ENCODE data around the gene MYO3B.
"Not testable (repeated sequence)": the region's sequence is repeated elsewhere in the genome, so short reads cannot be mapped to it uniquely, and the experiment has no call there.

MYO3B gene

GRCh38 chr2:170548304-170548703 lies 370.4 kb downstream of the MYO3B start:
- Histone ChIP-seq H3K27me3 (replicated peaks; ENCODE audit: control insufficient read depth, insufficient read depth, low read length) (no peaks in the 10 kb centered on the region), H3K36me3 (ENCODE audit: control insufficient read depth, insufficient read depth, low read length) (no peaks in the 10 kb centered on the region), H3K4me3 (replicated peaks; ENCODE audit: low read depth, low read length) (no peak overlapping the region)
- DNase-seq (ENCODE audit: extremely low read depth, insufficient read length) = no peak
- TF ChIP-seq CTCF (IDR thresholded peaks at IDR 0.05; ENCODE audit: insufficient read depth, low read length, poor library complexity, severe bottlenecking) = no peak

GRCh38 chr2:170550501-170550900 lies 372.6 kb downstream of the MYO3B start:
- no peaks in the 10 kb centered on the region for H3K27me3 ChIP-seq (replicated peaks; ENCODE audit: control insufficient read depth, insufficient read depth, low read length)
- DNase-seq (ENCODE audit: extremely low read depth, insufficient read length) = no peak

GRCh38 chr2:170551899-170552298 lies 374.0 kb downstream of the MYO3B start:
- H3K36me3 ChIP-seq (ENCODE audit: control insufficient read depth, insufficient read depth, low read length); DNase-seq (ENCODE audit: extremely low read depth, insufficient read length); H3K4me3 ChIP-seq (replicated peaks; ENCODE audit: low read depth, low read length); H3K27me3 ChIP-seq (replicated peaks; ENCODE audit: control insufficient read depth, insufficient read depth, low read length): not testable (repeated sequence)

More at GRCh38 chr2:170550501-170550900, 372.6 kb downstream of the MYO3B start:
- Histone ChIP-seq H3K36me3 (ENCODE audit: control insufficient read depth, insufficient read depth, low read length) (no peaks in the 10 kb centered on the region), H3K4me3 (replicated peaks; ENCODE audit: low read depth, low read length) (no peak overlapping the region)
- no peak for TF ChIP-seq CTCF (IDR thresholded peaks at IDR 0.05; ENCODE audit: insufficient read depth, low read length, poor library complexity, severe bottlenecking)

GRCh38 chr2:170553748-170554147 lies 375.8 kb downstream of the MYO3B start:
- no peak for DNase-seq (ENCODE audit: extremely low read depth, insufficient read length)
- Histone ChIP-seq H3K4me3 (replicated peaks; ENCODE audit: low read depth, low read length) (no peak overlapping the region), H3K27me3 (replicated peaks; ENCODE audit: control insufficient read depth, insufficient read depth, low read length) (no peaks in the 10 kb centered on the region), H3K36me3 (ENCODE audit: control insufficient read depth, insufficient read depth, low read length) (no peaks in the 10 kb centered on the region)
- TF ChIP-seq CTCF (IDR thresholded peaks at IDR 0.05; ENCODE audit: insufficient read depth, low read length, poor library complexity, severe bottlenecking) = no peak

GRCh38 chr2:170554278-170554955 lies 376.5 kb downstream of the MYO3B start:
- DNase-seq (ENCODE audit: extremely low read depth, insufficient read length) = no peak
- Histone ChIP-seq H3K4me3 (replicated peaks; ENCODE audit: low read depth, low read length) (no peak overlapping the region), H3K27me3 (replicated peaks; ENCODE audit: control insufficient read depth, insufficient read depth, low read length) (no peaks in the 10 kb centered on the region), H3K36me3 (ENCODE audit: control insufficient read depth, insufficient read depth, low read length) (no peaks in the 10 kb centered on the region)
- TF ChIP-seq CTCF (IDR thresholded peaks at IDR 0.05; ENCODE audit: insufficient read depth, low read length, poor library complexity, severe bottlenecking) = no peak

GRCh38 chr2:170562928-170563327 lies 385.0 kb downstream of the MYO3B start:
- DNase-seq (ENCODE audit: extremely low read depth, insufficient read length) = no peak
- H3K36me3 ChIP-seq (ENCODE audit: control insufficient read depth, insufficient read depth, low read length) = no peaks in the 10 kb centered on the region
- TF ChIP-seq CTCF (IDR thresholded peaks at IDR 0.05; ENCODE audit: insufficient read depth, low read length, poor library complexity, severe bottlenecking) = no peak
- no peaks in the 10 kb centered on the region for H3K27me3 ChIP-seq (replicated peaks; ENCODE audit: control insufficient read depth, insufficient read depth, low read length)
- no peak overlapping the region for H3K4me3 ChIP-seq (replicated peaks; ENCODE audit: low read depth, low read length)
